Activated naive CD8-positive, alpha-beta T cell treated with anti-CD3 and anti-CD28 coated beads, Interleukin-2, amount 10 ng/mL, durations not matched to agents 7 days and 5 days (primary cell): ENCODE measurements around the gene RGS2. TPM values are rescaled to one million over a fixed set of nuclear protein-coding genes. Genes with fewer than 3 reads are reported as not detected.
A peak's percentile ranks its signal among the peaks of the same experiment; 100 is the strongest.

ENCODE experiments used
- ATAC-seq: fragments of 150-1000 bp; cut with Tn5 transposase; one replicate; pipeline ENCODE4 v1.10.0; 2021; ENCODE audit warnings: low read depth, moderate library complexity
- POLR2A ChIA-PET: fragments of 350-600 bp; sonication (Branson Sonifier 250); formaldehyde crosslinking; loops from one replicate; lab custom pipeline; 2021; ENCODE audit warnings: antibody characterized with exemption; lab: Charles Lee
- DNase-seq: peaks from one replicate; pipeline ENCODE4 v3.0.0; 2021
- H3K27ac Mint-ChIP-seq: one replicate; pipeline ENCODE4 v1.8.0; 2022; ENCODE audit warnings: mild to moderate bottlenecking, mixed read lengths
- H3K27me3 Mint-ChIP-seq: one replicate; pipeline ENCODE4 v1.8.0; 2022; ENCODE audit warnings: mild to moderate bottlenecking, moderate library complexity, mixed read lengths
- H3K36me3 Mint-ChIP-seq: one replicate; pipeline ENCODE4 v1.8.0; 2021; ENCODE audit warnings: mild to moderate bottlenecking, mixed read lengths
- H3K4me1 Mint-ChIP-seq: one replicate; pipeline ENCODE4 v1.8.0; 2021; ENCODE audit warnings: mixed read lengths
- H3K4me3 Mint-ChIP-seq: one replicate; pipeline ENCODE4 v1.8.0; 2022; ENCODE audit warnings: mild to moderate bottlenecking, moderate library complexity, mixed read lengths
- H3K9me3 Mint-ChIP-seq: one replicate; pipeline ENCODE4 v1.8.0; 2021; ENCODE audit warnings: mixed read lengths
- total RNA-seq, 2 experiments: library from RNA; stranded (reverse); gene quantifications; one replicate each; pipeline ENCODE4 v1.2.3, GENCODE V29; 2021

The RGS2 gene
- total RNA-seq, 2 experiments from 2014 or later: 17.5 TPM

DNA sequence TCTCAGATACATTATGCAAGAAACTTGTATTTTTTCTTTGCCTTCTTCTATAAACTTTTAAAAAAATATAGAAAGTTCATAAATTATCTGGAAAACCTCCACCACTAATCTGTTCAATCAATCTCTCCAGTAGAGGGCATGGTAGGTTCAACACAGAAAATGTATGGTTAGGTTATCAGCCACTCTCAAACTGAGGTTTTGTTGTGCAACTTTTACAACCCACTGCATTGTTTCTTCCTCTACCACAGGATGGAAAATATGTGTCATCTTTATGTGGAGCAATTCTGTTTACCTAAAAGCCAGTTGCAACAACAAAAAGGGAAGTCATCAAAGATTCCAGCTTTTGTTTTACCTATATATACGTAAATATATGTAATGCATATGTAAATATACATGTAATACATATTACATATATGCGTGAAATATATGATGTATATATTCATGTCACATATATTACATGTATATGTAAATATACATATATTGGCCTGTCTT is 3.0 kb upstream of the RGS2 start:
- POLR2A ChIA-PET: no interaction called here
- Mint-ChIP-seq H3K27ac (no peak overlapping the region), H3K36me3 (no peaks in the 10 kb centered on the region), H3K27me3 (peaks cover 10% of the 10 kb centered on the region), H3K4me1 (peaks cover 19% of the 10 kb centered on the region), H3K4me3 (no peak overlapping the region), H3K9me3 (no peaks in the 10 kb centered on the region)
- DNase-seq: no peak
- no peak for ATAC-seq

DNA sequence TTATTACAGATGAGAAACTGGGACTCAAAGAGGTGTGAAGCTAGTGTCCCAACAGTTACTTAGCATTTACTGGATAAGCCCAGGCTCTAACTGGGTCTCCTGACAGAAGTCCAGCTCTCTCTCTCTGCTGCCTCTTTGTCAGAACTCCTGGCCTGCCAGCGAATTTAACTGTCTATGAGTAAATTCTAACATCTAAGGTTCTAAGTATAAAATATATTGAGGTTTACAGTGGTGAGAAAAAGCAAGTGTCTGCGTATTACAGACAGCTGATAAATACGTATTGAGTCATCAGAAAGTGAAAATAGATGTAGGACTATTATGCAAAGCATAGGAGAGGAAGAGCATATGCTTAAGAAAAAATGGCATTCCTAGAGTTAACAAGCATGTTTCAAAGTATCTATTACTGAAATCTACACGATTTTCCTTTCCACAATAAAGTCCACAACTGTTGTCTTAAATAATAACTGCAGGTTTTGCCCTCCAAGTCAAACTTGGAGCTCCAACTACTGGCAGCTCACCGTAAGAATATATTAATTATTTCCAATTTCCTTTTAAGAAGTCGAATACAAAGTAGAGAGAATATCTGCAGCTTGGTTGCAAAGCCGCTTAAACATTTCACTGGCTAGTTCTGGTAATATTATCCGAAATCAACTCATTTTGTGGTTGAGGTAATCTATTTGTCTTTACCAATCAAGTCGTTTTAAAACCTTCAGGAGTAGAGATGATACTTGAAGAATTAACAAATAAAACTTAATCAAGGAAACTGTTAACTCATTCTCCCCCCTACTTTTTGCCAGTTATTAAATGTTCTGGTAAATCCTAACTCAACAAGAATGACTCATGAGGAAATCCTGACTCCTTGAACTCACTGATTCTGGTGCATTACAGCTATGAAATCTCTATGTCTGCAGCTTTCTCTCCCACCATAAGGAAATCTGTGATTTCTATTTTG is 1.4 kb upstream of the RGS2 start:
- peak overlapping the region; percentile 98 for H3K4me3 Mint-ChIP-seq
- DNase-seq (no peak), ATAC-seq (no peak)
- no peaks in the 10 kb centered on the region for H3K9me3 Mint-ChIP-seq
- H3K27ac Mint-ChIP-seq: peak overlapping the region; percentile 82
- H3K27me3 Mint-ChIP-seq: peaks cover 2% of the 10 kb centered on the region
- H3K4me1 Mint-ChIP-seq: peaks cover 19% of the 10 kb centered on the region
- POLR2A ChIA-PET: interaction anchor here (1.5 kb wide), 1 partner anchor 251 kb away, joined by 6 read pairs; the partner anchor contains the start of gene UCHL5
- H3K36me3 Mint-ChIP-seq: peaks cover 2% of the 10 kb centered on the region

DNA sequence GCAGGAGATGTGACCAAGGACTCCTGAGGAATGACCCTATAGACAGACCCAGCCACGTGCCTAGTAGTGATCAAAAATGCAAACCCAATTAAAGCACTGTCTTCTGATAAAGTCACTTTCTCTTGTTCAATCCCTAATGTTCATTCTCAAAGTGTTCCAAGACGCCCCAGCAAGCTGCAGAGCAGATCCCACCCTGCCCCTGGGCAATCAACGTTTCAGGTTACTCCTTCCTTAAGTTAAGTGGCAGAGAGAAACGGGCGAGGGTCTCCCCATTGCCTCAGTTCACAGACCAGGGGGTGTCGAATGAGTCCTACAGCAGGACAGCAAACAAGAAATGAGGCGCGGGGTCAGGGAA is 699 bp upstream of the RGS2 start:
- DNase-seq: no peak
- Mint-ChIP-seq H3K27me3 (peaks cover 2% of the 10 kb centered on the region), H3K9me3 (no peaks in the 10 kb centered on the region), H3K4me3 (peak overlapping the region; percentile 98), H3K4me1 (peaks cover 19% of the 10 kb centered on the region), H3K36me3 (peaks cover 2% of the 10 kb centered on the region), H3K27ac (peak overlapping the region; percentile 82)
- no peak for ATAC-seq
- POLR2A ChIA-PET: interaction anchor here (1.5 kb wide), 1 partner anchor 251 kb away, joined by 6 read pairs; the partner anchor contains the start of gene UCHL5

DNA sequence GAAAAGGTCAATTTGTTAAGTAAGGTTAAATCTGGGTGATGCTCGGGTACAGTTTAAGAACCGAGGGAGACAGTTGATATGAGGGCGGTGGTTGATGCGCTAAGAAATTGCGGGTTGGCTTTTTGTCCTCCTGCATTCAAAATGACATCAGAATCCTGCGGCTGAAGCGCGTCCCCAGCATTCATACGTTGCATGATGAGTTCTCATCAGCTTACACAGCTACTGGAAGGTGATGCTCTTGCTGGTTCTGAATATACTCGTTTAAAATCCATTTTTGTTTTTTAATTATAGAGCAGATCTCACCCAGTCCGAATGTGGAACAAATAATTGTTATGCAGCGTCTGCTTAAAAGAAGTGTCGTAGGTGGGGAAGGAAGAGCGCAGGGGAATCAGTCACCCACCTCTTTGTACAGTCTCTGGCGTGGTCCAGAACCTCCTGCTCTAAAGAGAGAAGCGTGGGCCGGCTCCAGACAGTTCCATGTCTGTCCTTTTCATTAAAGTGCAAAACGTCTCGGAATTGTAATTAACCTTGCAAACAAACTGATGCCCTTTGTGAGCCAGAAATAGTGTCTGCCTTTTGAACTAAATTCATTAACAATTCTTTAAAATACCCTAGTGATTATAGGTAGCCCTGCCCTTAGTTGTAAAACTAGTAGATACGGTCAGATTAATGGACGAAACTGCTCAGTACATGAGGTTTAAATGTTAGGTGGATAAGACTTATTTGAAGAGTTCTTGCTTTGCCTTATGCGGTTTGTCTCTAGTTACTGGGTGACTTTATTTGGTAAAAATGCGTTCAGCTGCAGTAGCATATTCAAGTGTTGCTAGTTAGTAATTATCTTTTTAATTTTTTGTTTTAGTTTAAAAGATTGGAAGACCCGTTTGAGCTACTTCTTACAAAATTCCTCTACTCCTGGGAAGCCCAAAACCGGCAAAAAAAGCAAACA is 741 bp downstream of the RGS2 start:
- peak overlapping the region; percentile 98 for H3K4me3 Mint-ChIP-seq
- POLR2A ChIA-PET: interaction anchor here (0.6 to 1.0 kb wide), 2 partner anchors 250 to 311 kb away, joined by 4 to 5 read pairs; partner anchors contain the start of genes RO60 and UCHL5

DNA sequence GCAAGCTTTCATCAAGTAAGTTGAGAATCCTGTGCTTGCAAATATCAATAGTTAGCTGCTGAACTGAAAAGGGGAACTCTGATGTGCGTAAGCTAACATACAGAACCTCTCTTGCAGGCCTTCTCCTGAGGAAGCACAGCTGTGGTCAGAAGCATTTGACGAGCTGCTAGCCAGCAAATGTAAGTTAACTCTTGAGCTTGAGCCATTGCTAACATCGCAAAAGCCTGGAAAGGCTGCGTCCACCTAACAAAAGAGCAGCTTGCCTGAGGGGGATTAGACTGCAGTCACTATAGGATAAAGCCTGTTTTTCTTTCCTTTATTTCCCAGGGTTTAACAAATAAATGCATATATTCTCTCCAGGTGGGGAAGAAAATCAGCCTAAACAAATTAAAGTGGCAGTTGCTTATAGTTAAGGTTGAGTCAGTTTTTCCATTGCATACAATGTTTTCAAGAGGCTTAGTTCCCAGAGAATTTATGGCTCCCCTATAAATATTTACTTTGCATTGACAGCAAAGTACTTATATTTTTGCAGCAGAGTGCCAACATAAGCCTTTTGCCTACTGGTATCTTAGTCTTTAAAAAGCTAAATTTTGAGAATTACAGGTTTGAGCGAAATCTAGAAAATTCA is 1.5 kb downstream of the RGS2 start:
- Mint-ChIP-seq H3K27ac (no peak overlapping the region), H3K27me3 (no peaks in the 10 kb centered on the region), H3K36me3 (peaks cover 2% of the 10 kb centered on the region), H3K4me3 (peak overlapping the region; percentile 50), H3K9me3 (no peaks in the 10 kb centered on the region), H3K4me1 (peaks cover 19% of the 10 kb centered on the region)
- POLR2A ChIA-PET: no interaction called here
- ATAC-seq (no peak), DNase-seq (no peak)

More for the DNA sequence above, 741 bp downstream of the RGS2 start:
- H3K9me3 Mint-ChIP-seq: no peaks in the 10 kb centered on the region
- H3K4me1 Mint-ChIP-seq: peaks cover 19% of the 10 kb centered on the region
- DNase-seq (no peak), ATAC-seq (peak; percentile 32)
- peaks cover 2% of the 10 kb centered on the region for H3K27me3 Mint-ChIP-seq
- H3K27ac Mint-ChIP-seq: peak overlapping the region; percentile 95
- H3K36me3 Mint-ChIP-seq: peaks cover 2% of the 10 kb centered on the region

DNA sequence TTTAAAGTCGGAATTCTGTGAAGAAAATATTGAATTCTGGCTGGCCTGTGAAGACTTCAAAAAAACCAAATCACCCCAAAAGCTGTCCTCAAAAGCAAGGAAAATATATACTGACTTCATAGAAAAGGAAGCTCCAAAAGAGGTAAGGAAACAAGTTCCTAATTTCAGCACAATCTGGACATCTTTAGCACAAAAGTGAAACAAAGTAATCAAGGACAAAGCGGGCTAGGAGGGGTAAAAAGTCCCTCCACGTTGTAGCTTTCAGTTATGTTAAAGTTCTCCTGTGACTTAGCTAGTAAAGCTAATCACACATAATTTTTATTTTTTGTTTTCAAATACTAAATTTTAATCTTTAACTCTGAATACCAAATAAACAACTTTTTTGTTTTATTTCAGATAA is 2.2 kb downstream of the RGS2 start:
- ATAC-seq (no peak), DNase-seq (no peak)
- Mint-ChIP-seq H3K27me3 (no peaks in the 10 kb centered on the region), H3K9me3 (no peaks in the 10 kb centered on the region), H3K4me1 (peaks cover 19% of the 10 kb centered on the region), H3K36me3 (peaks cover 2% of the 10 kb centered on the region), H3K27ac (no peak overlapping the region), H3K4me3 (no peak overlapping the region)
- POLR2A ChIA-PET: no interaction called here

DNA sequence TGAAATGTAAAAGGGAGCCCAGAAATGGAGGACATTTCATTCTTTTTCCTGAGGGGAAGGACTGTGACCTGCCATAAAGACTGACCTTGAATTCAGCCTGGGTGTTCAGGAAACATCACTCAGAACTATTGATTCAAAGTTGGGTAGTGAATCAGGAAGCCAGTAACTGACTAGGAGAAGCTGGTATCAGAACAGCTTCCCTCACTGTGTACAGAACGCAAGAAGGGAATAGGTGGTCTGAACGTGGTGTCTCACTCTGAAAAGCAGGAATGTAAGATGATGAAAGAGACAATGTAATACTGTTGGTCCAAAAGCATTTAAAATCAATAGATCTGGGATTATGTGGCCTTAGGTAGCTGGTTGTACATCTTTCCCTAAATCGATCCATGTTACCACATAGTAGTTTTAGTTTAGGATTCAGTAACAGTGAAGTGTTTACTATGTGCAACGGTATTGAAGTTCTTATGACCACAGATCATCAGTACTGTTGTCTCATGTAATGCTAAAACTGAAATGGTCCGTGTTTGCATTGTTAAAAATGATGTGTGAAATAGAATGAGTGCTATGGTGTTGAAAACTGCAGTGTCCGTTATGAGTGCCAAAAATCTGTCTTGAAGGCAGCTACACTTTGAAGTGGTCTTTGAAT is 2.9 kb downstream of the RGS2 start:
- no peak overlapping the region for H3K4me3 Mint-ChIP-seq
- ATAC-seq (no peak), DNase-seq (no peak)
- no peaks in the 10 kb centered on the region for H3K27me3 Mint-ChIP-seq
- POLR2A ChIA-PET: no interaction called here
- H3K4me1 Mint-ChIP-seq: peaks cover 19% of the 10 kb centered on the region
- no peak overlapping the region for H3K27ac Mint-ChIP-seq
- peaks cover 2% of the 10 kb centered on the region for H3K36me3 Mint-ChIP-seq
- H3K9me3 Mint-ChIP-seq: no peaks in the 10 kb centered on the region

DNA sequence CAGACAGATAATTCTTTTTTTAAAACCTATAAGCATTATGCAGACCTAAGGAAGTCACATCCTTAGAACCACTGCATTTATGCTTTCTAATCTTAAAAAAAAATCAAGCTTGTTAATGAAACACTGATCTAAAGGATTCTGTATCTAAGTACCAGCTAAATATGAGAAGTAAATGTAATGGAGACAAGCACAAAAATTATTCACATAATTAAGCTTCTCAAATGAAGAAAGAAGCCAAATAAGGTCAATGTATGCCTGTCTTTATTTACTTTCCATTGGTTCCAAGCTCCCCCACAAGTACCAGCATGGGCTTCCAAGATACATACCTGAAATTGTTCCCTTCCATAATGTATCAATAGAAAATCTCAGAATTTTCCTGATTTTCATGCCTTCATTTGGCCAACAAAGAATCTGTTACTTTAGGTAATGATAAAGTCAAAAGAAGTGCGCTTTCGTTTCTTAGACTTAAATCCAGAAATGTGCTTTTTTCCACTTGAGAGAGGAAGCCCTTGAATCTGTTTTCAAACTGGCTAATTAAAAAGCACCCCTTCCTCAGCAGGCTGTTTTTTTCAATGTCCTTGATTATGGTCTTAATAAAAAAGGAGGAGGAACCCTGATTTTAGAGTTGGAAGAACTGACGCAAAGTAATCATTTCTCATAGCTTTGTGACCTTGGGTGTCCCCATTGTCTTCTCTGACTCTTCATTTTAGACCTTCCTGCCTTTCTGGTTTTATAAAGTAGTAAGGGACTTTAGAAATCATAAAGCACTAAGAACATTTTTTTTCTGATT is 3.8 kb downstream of the RGS2 start:
- H3K9me3 Mint-ChIP-seq: no peaks in the 10 kb centered on the region
- peaks cover 13% of the 10 kb centered on the region for H3K4me1 Mint-ChIP-seq
- H3K36me3 Mint-ChIP-seq: peaks cover 2% of the 10 kb centered on the region
- H3K27me3 Mint-ChIP-seq: no peaks in the 10 kb centered on the region
- no peak overlapping the region for H3K27ac Mint-ChIP-seq
- H3K4me3 Mint-ChIP-seq: no peak overlapping the region
- POLR2A ChIA-PET: no interaction called here
- no peak for ATAC-seq
- no peak for DNase-seq

DNA sequence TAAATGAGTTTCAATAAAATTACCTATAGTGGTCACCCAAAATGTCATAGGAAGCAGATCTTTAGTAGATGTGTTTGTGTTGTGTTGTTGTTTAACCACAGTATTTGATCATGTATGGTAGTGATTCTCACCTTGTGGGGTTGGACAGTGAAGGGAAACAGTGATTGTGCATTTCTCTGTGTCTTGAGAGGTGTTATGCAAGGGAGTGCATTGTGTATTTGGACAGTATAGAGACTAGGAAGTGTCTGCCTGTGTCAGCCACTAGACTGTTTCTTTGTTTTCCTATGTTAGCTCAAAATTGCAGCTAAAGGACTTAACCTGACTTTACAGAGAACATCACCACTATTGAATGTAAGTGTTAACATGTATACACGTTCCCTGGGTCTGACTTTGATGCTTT is 6.0 kb downstream of the RGS2 start:
- POLR2A ChIA-PET: no interaction called here
- H3K9me3 Mint-ChIP-seq: no peaks in the 10 kb centered on the region
- no peak for ATAC-seq

DNA sequence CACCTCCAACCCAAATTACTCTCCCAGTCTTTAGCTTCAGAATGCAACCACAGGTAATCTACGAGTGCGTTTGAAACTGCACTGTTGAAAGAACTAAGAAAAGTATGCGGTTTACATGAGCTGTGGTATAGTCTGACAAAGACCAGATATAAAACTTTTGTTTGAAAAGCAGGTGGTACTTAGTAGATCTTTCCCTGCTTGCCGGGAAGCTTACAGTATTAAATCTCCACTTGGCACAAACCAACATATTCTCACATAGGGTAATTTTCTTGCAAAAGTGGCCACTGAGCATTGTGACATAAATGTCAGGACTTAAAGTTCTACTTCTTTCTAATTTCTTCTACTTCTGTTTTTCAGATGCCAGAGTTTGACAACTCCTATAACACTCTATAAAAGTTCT is 8.4 kb downstream of the RGS2 start:
- ATAC-seq (no peak), DNase-seq (no peak)
- POLR2A ChIA-PET: no interaction called here
- H3K27me3 Mint-ChIP-seq: peaks cover 5% of the 10 kb centered on the region
- H3K4me3 Mint-ChIP-seq: no peak overlapping the region
- H3K4me1 Mint-ChIP-seq: no peaks in the 10 kb centered on the region
- no peaks in the 10 kb centered on the region for H3K9me3 Mint-ChIP-seq
- H3K36me3 Mint-ChIP-seq: no peaks in the 10 kb centered on the region
- H3K27ac Mint-ChIP-seq: no peak overlapping the region

More for the DNA sequence above, 6.0 kb downstream of the RGS2 start:
- Mint-ChIP-seq H3K27ac (no peak overlapping the region), H3K4me3 (no peak overlapping the region), H3K27me3 (no peaks in the 10 kb centered on the region), H3K36me3 (peaks cover 2% of the 10 kb centered on the region), H3K4me1 (peaks cover under 1% of the 10 kb centered on the region)
- no peak for DNase-seq

DNA sequence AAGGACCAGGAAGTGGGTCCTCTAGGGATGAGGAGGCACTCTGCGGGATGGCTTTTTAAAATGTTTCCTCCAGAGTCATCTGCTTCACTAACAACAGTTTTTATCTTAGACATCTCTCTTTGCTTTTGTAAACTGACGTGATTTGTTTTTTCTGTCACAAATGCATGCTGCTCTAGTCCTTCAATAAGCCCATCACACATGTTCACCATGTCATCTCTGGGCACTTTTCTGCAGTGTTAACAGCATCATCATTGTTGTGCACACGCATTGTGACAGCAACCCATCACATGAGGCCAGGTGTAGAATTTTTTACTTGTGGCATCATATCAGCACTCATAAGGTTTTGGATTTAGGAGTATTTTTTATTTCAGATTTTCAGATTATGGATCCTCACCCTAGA is 12.5 kb downstream of the RGS2 start:
- Mint-ChIP-seq H3K4me1 (no peaks in the 10 kb centered on the region), H3K4me3 (no peak overlapping the region), H3K27ac (no peak overlapping the region), H3K27me3 (peaks cover 23% of the 10 kb centered on the region), H3K9me3 (no peaks in the 10 kb centered on the region), H3K36me3 (no peaks in the 10 kb centered on the region)
- POLR2A ChIA-PET: no interaction called here
- DNase-seq: no peak
- no peak for ATAC-seq

DNA sequence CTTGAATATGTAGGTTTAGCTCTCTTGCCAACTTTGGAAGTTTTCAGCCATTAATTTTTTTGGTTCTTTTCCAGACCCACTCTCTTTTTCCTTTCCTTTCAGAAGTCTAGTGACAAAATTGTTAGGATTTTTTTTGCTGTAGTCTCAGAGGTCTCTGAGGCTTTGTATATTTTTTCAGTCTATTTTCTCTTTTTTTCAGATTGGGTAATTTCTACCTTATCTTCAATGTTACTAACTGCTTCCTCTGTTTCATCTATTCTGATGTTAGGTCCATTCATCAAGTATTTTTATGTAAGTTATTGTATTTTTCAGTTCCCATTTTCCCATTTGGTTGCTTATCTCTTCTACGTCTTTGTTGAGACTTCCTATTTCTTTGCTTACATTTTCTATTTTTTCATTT is 15.7 kb downstream of the RGS2 start:
- POLR2A ChIA-PET: no interaction called here
- Mint-ChIP-seq H3K9me3 (no peaks in the 10 kb centered on the region), H3K27ac (no peak overlapping the region)

More for the DNA sequence above, 15.7 kb downstream of the RGS2 start:
- ATAC-seq (no peak), DNase-seq (no peak)
- Mint-ChIP-seq H3K4me1 (no peaks in the 10 kb centered on the region), H3K36me3 (no peaks in the 10 kb centered on the region), H3K4me3 (no peak overlapping the region), H3K27me3 (peaks cover 23% of the 10 kb centered on the region)
